Gastroesophageal sphincter (tissue), 4 donors: ENCODE results near the gene SIAH3. TPM values are rescaled to one million over a fixed set of nuclear protein-coding genes. Genes with fewer than 3 reads are reported as not detected.

Source experiments
- ATAC-seq: fragments of 150-250 bp; one replicate; pipeline ENCODE4 v1.9.1; 2016; ENCODE audit warnings: mild to moderate bottlenecking, moderate library complexity
- H3K27ac ChIP-seq, 4 donors: fragments of 200-600 bp; sonication (generic) in 3 of 4; 1 replicate in 3 of 4; 2 replicates in 1 of 4; pipeline ENCODE4 v1.5.1; 2016 to 2019
- H3K27me3 ChIP-seq: fragments of 200-600 bp; sonication (generic); one replicate; pipeline ENCODE4 v1.5.1; 2019
- H3K36me3 ChIP-seq, 2 donors: fragments of 200-600 bp; sonication (generic); one replicate each; pipeline ENCODE4 v1.5.1; 2019; ENCODE audit warnings: control low read depth in 1 of 2
- H3K4me1 ChIP-seq, 3 donors: fragments of 200-600 bp; sonication (generic); 1 replicate in 2 of 3; 2 replicates in 1 of 3; pipeline ENCODE4 v1.5.1; 2016 to 2019; ENCODE audit warnings: control low read depth in 2 of 3
- H3K4me3 ChIP-seq, 2 donors: fragments of 200-600 bp; sonication (generic); one replicate each; pipeline ENCODE4 v1.5.1; 2019; ENCODE audit warnings: mild to moderate bottlenecking in 1 of 2, moderate library complexity in 1 of 2
- H3K9me3 ChIP-seq, 3 donors: fragments of 200-600 bp; sonication (generic); one replicate each; pipeline ENCODE4 v1.5.1; 2017 to 2019; ENCODE audit warnings: control low read depth in 2 of 3
- CTCF ChIP-seq, 4 experiments: fragments of 200-600 bp in 2 of 4; fragments of 450-650 bp in 2 of 4; sonication (generic) in 1 of 4; IDR thresholded peaks; one replicate each; pipeline ENCODE4 v1.5.1; 2017 to 2019; ENCODE audit warnings: antibody characterized with exemption in 4 of 4, mild to moderate bottlenecking in 2 of 4, moderate library complexity in 2 of 4
- EP300 ChIP-seq: sonication (generic); formaldehyde crosslinking; IDR thresholded peaks from one replicate; pipeline ENCODE4 v1.6.1; 2017; ENCODE audit warnings: antibody characterized with exemption, mild to moderate bottlenecking
- POLR2A ChIP-seq, 2 donors: fragments of 450-650 bp; IDR thresholded peaks; one replicate each; pipeline ENCODE4 v1.6.1; 2017; ENCODE audit warnings: antibody characterized with exemption in 2 of 2, mild to moderate bottlenecking in 2 of 2, moderate library complexity in 1 of 2
- POLR2AphosphoS5 ChIP-seq: sonication (generic); formaldehyde crosslinking; IDR thresholded peaks from one replicate; pipeline ENCODE4 v1.6.1; 2017; ENCODE audit warnings: antibody characterized with exemption
- WGBS, 2 donors: methylation state at CpG; one replicate each; pipeline ENCODE4 v1.1.5; 2018; ENCODE audit warnings: low coverage in 1 of 2; 5-methylcytosine and 5-hydroxymethylcytosine counted together
- small RNA-seq, 4 donors: library from RNA; depleted of rRNA; stranded (forward); fragments of <200 nt; gene quantifications; one replicate each; pipeline ENCODE3, GENCODE V24; 2016
- total RNA-seq, 4 donors: library from RNA; depleted of rRNA; stranded (reverse); fragments of >200 nt; gene quantifications; one replicate each; pipeline ENCODE4 v1.1.0, GENCODE V29; 2016

SIAH3 gene
- total RNA-seq, 4 donors from 2014 or later = not detected

- H3K27me3 ChIP-seq = no peaks in the 10 kb centered on the region
- no peak for ATAC-seq
- H3K36me3 ChIP-seq = no peaks in the 10 kb centered on the region
- H3K9me3 ChIP-seq = no peaks in the 10 kb centered on the region
- H3K4me1 ChIP-seq = no peaks in the 10 kb centered on the region
- WGBS, 2 donors = 63 to 76% methylated on average over 5 to 6 of the region's 6 CpGs
- no peak overlapping the region for H3K4me3 ChIP-seq
- TF ChIP-seq CTCF (IDR thresholded peaks at IDR 0.05) (no peak), POLR2AphosphoS5 (no peak), POLR2A (IDR thresholded peaks at IDR 0.05) (no peak), EP300 (no peak)
- no peak overlapping the region for H3K27ac ChIP-seq
Measured at GRCh38 chr13:45728759-45729158, 122.8 kb downstream of the SIAH3 start.

Small RNAs within 50 kb of the gene (small RNA-seq; reads per million reads assigned to genes)
- gene RF00017 = 0 reads per million in 4 donors

Other genes starting within 250 kb of the SIAH3 start
- gene ERICH6B, start 236.0 kb downstream of the SIAH3 start, total RNA-seq = not detected
- gene CBY2, start 149.4 kb downstream of the SIAH3 start, total RNA-seq = not detected
- gene ZC3H13, start 201.0 kb upstream of the SIAH3 start, total RNA-seq = 10 to 100 TPM; 31.6 to 49.7 (median 38.0) TPM